ENCODE results near the gene LPCAT3. TPM values are rescaled to one million over a fixed set of nuclear protein-coding genes. Genes with fewer than 3 reads are reported as not detected.
"Not testable (repeated sequence)": the region's sequence is repeated elsewhere in the genome, so short reads cannot be mapped to it uniquely, and the experiment has no call there.

LPCAT3 gene
- total RNA-seq, 1 experiment from 2014 or later: 102 TPM

DNA sequence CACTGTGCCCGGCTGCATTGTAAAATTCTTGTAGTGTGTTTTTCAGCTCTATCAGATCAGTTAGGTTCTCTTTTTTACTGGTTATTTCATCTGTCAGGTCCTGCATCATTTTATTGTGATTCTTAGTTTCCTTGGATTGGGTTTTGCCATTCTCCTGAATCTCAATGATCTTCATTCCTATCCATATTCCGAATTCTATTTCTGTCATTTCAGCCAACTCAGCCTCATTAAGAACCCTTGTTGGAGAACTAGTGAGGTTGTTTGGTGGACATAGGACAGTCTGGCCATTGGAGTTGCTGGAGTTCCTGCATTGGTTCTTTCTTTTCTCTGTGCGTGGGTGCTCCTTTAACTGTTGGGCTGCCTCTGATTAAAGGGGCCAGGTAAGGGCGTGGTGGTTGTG is 36.6 kb upstream of the LPCAT3 start:
- TF ChIP-seq EZH2 (IDR thresholded peaks at IDR 0.05; ENCODE audit: low read depth): no peak
- TF ChIP-seq, protein P1, sequence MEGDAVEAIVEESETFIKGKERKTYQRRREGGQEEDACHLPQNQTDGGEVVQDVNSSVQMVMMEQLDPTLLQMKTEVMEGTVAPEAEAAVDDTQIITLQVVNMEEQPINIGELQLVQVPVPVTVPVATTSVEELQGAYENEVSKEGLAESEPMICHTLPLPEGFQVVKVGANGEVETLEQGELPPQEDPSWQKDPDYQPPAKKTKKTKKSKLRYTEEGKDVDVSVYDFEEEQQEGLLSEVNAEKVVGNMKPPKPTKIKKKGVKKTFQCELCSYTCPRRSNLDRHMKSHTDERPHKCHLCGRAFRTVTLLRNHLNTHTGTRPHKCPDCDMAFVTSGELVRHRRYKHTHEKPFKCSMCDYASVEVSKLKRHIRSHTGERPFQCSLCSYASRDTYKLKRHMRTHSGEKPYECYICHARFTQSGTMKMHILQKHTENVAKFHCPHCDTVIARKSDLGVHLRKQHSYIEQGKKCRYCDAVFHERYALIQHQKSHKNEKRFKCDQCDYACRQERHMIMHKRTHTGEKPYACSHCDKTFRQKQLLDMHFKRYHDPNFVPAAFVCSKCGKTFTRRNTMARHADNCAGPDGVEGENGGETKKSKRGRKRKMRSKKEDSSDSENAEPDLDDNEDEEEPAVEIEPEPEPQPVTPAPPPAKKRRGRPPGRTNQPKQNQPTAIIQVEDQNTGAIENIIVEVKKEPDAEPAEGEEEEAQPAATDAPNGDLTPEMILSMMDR (conservative IDR thresholded peaks at IDR 0.05): no peak
- Histone ChIP-seq H3K4me1 (replicated peaks; ENCODE audit: insufficient read depth) (peaks cover 6% of the 10 kb centered on the region; the same call in 1 of the 2 replicates), H3K9me3 (ENCODE audit: insufficient read depth, low read depth) (peaks cover 6% of the 10 kb centered on the region; the same call in 1 of the 2 replicates), H4K20me1 (ENCODE audit: insufficient read depth) (no peaks in the 10 kb centered on the region; the same call in 1 of the 2 replicates), H3K9me2 (ENCODE audit: insufficient read depth) (no peaks in the 10 kb centered on the region; the same call in 1 of the 2 replicates), H3K79me2 (ENCODE audit: low read depth) (no peaks in the 10 kb centered on the region), H3K4me2 (no peak overlapping the region), H2AFZ (no peak overlapping the region), H3K27me3 (ENCODE audit: insufficient read depth, low read depth) (peaks cover 43% of the 10 kb centered on the region), H3K36me3 (ENCODE audit: low read depth) (no peaks in the 10 kb centered on the region), H3K4me3 (no peak overlapping the region), H3K27ac (no peak overlapping the region), H3F3A (ENCODE audit: insufficient read depth, low read depth) (no peaks in the 10 kb centered on the region)
- ChIA-PET CTCF (interaction anchor here (0.7 kb wide), 1 partner anchor 181 kb away, joined by 5 read pairs; no protein-coding TSS in a partner anchor), POLR2A (ENCODE audit: unreplicated experiment) (interaction anchor here (0.7 kb wide), 1 partner anchor 206 kb away, joined by 6 read pairs; no protein-coding TSS in a partner anchor)
- no peak for DNase-seq
- no TSS peak for BruUV-seq (replicated peaks)
- intact Hi-C loops (cut with micrococcal nuclease; ENCODE audit: unreplicated experiment): no loop called here

DNA sequence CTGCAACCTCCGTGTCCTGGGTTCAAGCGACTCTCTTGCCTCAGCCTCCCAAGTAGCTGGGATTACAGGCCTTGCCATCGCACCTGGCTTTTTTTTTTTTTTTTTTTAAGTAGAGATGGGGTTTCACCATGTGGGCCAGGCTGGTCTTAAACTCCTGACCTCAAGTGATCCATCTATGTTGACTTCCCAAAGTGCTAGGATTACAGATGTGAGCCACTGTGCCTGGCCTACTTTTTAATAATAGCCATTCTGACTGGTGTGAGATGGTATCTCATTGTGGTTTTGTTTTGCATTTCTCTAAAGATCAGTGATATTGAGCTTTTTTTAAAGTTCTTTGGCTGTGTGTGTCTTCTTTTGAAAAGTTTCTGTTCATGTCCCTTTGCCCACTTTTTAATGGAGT is 31.7 kb upstream of the LPCAT3 start:
- H3K4me2 ChIP-seq; H3K4me1 ChIP-seq (replicated peaks; ENCODE audit: insufficient read depth); DNase-seq; H3F3A ChIP-seq (ENCODE audit: insufficient read depth, low read depth); H3K9me2 ChIP-seq (ENCODE audit: insufficient read depth); H3K9me3 ChIP-seq (ENCODE audit: insufficient read depth, low read depth); intact Hi-C loops (cut with micrococcal nuclease; ENCODE audit: unreplicated experiment); BruUV-seq (replicated peaks); H3K4me3 ChIP-seq; H3K36me3 ChIP-seq (ENCODE audit: low read depth); H3K79me2 ChIP-seq (ENCODE audit: low read depth); H3K27ac ChIP-seq; POLR2A ChIA-PET (ENCODE audit: unreplicated experiment); H4K20me1 ChIP-seq (ENCODE audit: insufficient read depth); H2AFZ ChIP-seq: not testable (repeated sequence)
- CTCF ChIA-PET: interaction anchor here (0.7 kb wide), 1 partner anchor 76 kb away, joined by 8 read pairs; no protein-coding TSS in a partner anchor
- H3K27me3 ChIP-seq (ENCODE audit: insufficient read depth, low read depth): peaks cover 37% of the 10 kb centered on the region

DNA sequence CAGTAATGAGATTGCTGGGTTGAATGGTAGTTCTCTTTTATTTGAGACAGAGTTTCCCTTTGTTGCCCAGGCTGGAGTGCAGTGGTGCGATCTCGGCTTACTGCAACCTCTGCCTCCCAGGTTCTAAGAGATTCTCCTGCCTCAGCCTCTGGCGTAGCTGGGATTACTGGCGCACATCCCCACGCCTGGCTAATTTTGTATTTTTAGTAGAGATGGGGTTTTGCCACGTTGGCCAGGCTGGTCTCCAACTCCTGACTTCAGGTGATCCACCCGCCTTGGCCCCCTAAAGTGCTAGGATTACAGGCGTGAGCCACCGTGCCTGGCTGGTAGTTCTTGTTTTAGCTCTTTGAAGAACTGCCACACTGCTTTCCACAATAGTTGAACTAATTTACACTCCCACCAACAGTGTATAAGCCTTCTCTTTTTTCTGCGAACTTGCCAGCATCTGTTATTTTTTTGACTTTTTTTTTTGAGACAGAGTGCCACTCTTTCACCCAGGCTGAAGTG is 31.2 kb upstream of the LPCAT3 start:
- intact Hi-C loops (cut with micrococcal nuclease; ENCODE audit: unreplicated experiment); H4K20me1 ChIP-seq (ENCODE audit: insufficient read depth); H3K9me2 ChIP-seq (ENCODE audit: insufficient read depth); H3F3A ChIP-seq (ENCODE audit: insufficient read depth, low read depth); POLR2A ChIA-PET (ENCODE audit: unreplicated experiment); H3K9me3 ChIP-seq (ENCODE audit: insufficient read depth, low read depth); DNase-seq; H3K79me2 ChIP-seq (ENCODE audit: low read depth); H3K27ac ChIP-seq; BruUV-seq (replicated peaks); H3K36me3 ChIP-seq (ENCODE audit: low read depth); H3K4me2 ChIP-seq; H2AFZ ChIP-seq; H3K4me1 ChIP-seq (replicated peaks; ENCODE audit: insufficient read depth); H3K4me3 ChIP-seq: not testable (repeated sequence)
- H3K27me3 ChIP-seq (ENCODE audit: insufficient read depth, low read depth): peaks cover 32% of the 10 kb centered on the region
- CTCF ChIA-PET: interaction anchor here (0.7 kb wide), 1 partner anchor 77 kb away, joined by 8 read pairs; no protein-coding TSS in a partner anchor

DNA sequence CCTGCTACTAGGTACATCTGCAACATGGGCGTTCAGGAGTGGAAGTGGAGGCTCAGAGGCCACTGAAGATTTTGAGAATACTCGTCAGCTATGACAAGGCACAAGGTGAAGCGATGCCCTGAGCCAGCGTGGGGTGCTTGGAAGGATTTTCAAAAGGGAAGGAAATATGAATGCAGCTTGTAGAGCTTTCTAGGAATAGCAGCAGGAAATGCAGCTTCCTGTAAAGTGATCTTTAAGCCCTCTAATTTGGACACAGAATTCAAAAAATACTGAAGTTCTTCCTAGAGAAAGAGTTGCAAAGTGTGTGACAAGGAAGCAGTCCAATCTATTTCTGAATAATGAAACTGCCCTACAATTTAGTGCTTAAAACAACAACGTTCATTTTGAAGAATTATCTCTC is 29.0 kb upstream of the LPCAT3 start:
- Histone ChIP-seq H3K27me3 (ENCODE audit: insufficient read depth, low read depth) (peaks cover 15% of the 10 kb centered on the region), H3K9me3 (ENCODE audit: insufficient read depth, low read depth) (peaks cover 6% of the 10 kb centered on the region; the same call in 1 of the 2 replicates), H3K9me2 (ENCODE audit: insufficient read depth) (no peaks in the 10 kb centered on the region; the same call in 1 of the 2 replicates), H4K20me1 (ENCODE audit: insufficient read depth) (no peaks in the 10 kb centered on the region; the same call in 1 of the 2 replicates), H3K27ac (no peak overlapping the region), H3K79me2 (ENCODE audit: low read depth) (no peaks in the 10 kb centered on the region), H2AFZ (no peak overlapping the region), H3K4me1 (replicated peaks; ENCODE audit: insufficient read depth) (no peaks in the 10 kb centered on the region), H3K4me3 (no peak overlapping the region), H3K36me3 (ENCODE audit: low read depth) (no peaks in the 10 kb centered on the region), H3K4me2 (no peak overlapping the region), H3F3A (ENCODE audit: insufficient read depth, low read depth) (no peaks in the 10 kb centered on the region; the same call in 1 of the 2 replicates)
- CTCF ChIA-PET: no interaction called here
- POLR2A ChIA-PET (ENCODE audit: unreplicated experiment): no interaction called here
- TF ChIP-seq, protein P1 (conservative IDR thresholded peaks at IDR 0.05): no peak
- TF ChIP-seq EZH2 (IDR thresholded peaks at IDR 0.05; ENCODE audit: low read depth): no peak
- intact Hi-C loops (cut with micrococcal nuclease; ENCODE audit: unreplicated experiment): no loop called here
- DNase-seq: no peak
- BruUV-seq (replicated peaks): no TSS peak
